Body of pancreas (tissue), 4 donors: ENCODE measurements around the gene GRK1. TPM values are rescaled to one million over a fixed set of nuclear protein-coding genes. Genes with fewer than 3 reads are reported as not detected.

Experiments used
- ATAC-seq: fragments of 150-250 bp; one replicate; pipeline ENCODE4 v1.9.1; 2016
- DNase-seq, 4 donors: peaks; one replicate each; pipeline ENCODE4 v3.0.0-alpha.2; 2019
- H3K27ac ChIP-seq, 4 donors: fragments of 200-600 bp; sonication (generic); 1 replicate in 3 of 4; 2 replicates in 1 of 4; pipeline versions ENCODE4 v1.5.1 to v1.6.1; 2016 to 2019; ENCODE audit warnings: mild to moderate bottlenecking in 1 of 4, mixed read lengths in 1 of 4, moderate library complexity in 1 of 4
- H3K27me3 ChIP-seq, 2 donors: fragments of 200-600 bp; sonication (generic); one replicate each; pipeline ENCODE4 v1.6.0; 2016; ENCODE audit warnings: mild to moderate bottlenecking in 1 of 2
- H3K36me3 ChIP-seq, 2 donors: fragments of 200-600 bp; sonication (generic); replicated peaks in 1 of 2; 2 replicates each; pipeline ENCODE4 v1.5.1; 2016; ENCODE audit warnings: low read depth in 2 of 2; ENCODE audit not compliant: insufficient read depth in 1 of 2
- H3K4me1 ChIP-seq: fragments of 200-600 bp; sonication (generic); one replicate; pipeline ENCODE4 v1.6.0; 2016
- H3K4me3 ChIP-seq, 2 donors: fragments of 200-600 bp; sonication (generic); 1 replicate in 1 of 2; 2 replicates in 1 of 2; pipeline ENCODE4 v1.5.1; 2016 to 2019
- H3K9me3 ChIP-seq, 3 donors: fragments of 200-600 bp; sonication (generic); 1 replicate in 2 of 3; 2 replicates in 1 of 3; pipeline ENCODE4 v1.5.1; 2016
- POLR2A ChIP-seq, 3 donors: fragments of 450-650 bp; IDR thresholded peaks; one replicate each; pipeline ENCODE4 v1.6.1; 2016; ENCODE audit warnings: antibody characterized with exemption in 3 of 3, mild to moderate bottlenecking in 2 of 3
- WGBS, 2 donors: methylation state at CpG; one replicate each; pipeline ENCODE4 v1.1.5; 2017; 5-methylcytosine and 5-hydroxymethylcytosine counted together
- intact Hi-C: fragments of 100-400 bp; cut with DNase I; formaldehyde crosslinking; loops from one replicate; pipeline ENCODE4 v1.15.1; 2023
- total RNA-seq, 2 donors: library from RNA; depleted of rRNA; stranded (reverse); fragments of >200 nt; gene quantifications; one replicate each; pipeline ENCODE4 v1.1.0, GENCODE V29; 2016
- TF ChIP-seq, protein P1 (sequence below), 7 experiments: fragments of 450-650 bp in 4 of 7; fragments of 200-600 bp in 3 of 7; sonication (generic) in 3 of 7; IDR thresholded peaks; one replicate each; pipeline ENCODE4 v1.5.1; 2016 to 2019; ENCODE audit warnings: antibody characterized with exemption in 7 of 7

GRK1 gene
- total RNA-seq, 2 donors from 2014 or later: not detected

GRCh38 chr13:113774177-113775107 lies 107.4 kb downstream of the GRK1 start:
- WGBS, 2 donors: 53 to 67% methylated on average over 9 of the region's 9 CpGs
- Histone ChIP-seq H3K27ac (no peak overlapping the region), H3K4me3 (no peak overlapping the region), H3K9me3 (peaks cover 0 to 4% (median 0%) of the 10 kb centered on the region in 3 donors), H3K4me1 (no peaks in the 10 kb centered on the region), H3K36me3 (no peaks in the 10 kb centered on the region), H3K27me3 (no peaks in the 10 kb centered on the region)
- intact Hi-C loops: no loop called here
- TF ChIP-seq POLR2A (IDR thresholded peaks at IDR 0.05): no peak
- TF ChIP-seq, protein P1, sequence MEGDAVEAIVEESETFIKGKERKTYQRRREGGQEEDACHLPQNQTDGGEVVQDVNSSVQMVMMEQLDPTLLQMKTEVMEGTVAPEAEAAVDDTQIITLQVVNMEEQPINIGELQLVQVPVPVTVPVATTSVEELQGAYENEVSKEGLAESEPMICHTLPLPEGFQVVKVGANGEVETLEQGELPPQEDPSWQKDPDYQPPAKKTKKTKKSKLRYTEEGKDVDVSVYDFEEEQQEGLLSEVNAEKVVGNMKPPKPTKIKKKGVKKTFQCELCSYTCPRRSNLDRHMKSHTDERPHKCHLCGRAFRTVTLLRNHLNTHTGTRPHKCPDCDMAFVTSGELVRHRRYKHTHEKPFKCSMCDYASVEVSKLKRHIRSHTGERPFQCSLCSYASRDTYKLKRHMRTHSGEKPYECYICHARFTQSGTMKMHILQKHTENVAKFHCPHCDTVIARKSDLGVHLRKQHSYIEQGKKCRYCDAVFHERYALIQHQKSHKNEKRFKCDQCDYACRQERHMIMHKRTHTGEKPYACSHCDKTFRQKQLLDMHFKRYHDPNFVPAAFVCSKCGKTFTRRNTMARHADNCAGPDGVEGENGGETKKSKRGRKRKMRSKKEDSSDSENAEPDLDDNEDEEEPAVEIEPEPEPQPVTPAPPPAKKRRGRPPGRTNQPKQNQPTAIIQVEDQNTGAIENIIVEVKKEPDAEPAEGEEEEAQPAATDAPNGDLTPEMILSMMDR (IDR thresholded peaks at IDR 0.05): no peak
- no peak for DNase-seq
- ATAC-seq: peak; percentile 53

DNA sequence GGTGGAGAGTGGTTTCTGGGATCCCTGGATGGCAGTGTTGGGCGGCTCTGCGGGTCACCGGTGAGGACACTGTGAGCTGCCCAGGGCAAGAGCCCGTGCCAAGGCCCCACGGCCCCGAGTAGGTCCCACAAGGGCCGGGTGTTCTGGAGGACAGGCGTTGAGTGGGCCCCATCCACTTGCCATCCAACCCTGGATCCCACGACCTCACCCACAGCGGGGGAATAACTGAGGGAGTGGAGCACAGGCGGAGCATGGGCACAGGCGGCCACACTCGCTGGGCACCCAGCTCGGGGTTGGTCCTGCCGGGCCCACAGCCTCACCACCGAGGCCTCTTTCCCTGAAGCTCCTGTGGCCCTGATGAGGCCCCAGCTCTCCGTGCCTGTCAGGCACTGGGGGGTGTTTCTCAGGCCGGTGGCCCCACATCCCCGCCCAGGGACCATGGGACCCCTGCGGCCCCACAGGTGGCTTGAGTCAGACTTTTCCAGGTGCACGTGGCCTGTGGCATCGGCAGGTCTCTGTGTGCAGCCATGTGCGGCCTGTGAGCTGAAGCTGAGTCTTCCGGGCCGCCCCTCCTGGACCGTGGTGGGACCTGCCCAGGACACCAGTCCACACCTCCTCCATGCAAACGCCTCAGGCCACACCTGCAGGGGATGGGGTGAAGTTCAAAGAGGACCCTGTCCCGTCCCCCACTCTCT lies 108.6 kb downstream of the GRK1 start:
- no peak for DNase-seq

DNA sequence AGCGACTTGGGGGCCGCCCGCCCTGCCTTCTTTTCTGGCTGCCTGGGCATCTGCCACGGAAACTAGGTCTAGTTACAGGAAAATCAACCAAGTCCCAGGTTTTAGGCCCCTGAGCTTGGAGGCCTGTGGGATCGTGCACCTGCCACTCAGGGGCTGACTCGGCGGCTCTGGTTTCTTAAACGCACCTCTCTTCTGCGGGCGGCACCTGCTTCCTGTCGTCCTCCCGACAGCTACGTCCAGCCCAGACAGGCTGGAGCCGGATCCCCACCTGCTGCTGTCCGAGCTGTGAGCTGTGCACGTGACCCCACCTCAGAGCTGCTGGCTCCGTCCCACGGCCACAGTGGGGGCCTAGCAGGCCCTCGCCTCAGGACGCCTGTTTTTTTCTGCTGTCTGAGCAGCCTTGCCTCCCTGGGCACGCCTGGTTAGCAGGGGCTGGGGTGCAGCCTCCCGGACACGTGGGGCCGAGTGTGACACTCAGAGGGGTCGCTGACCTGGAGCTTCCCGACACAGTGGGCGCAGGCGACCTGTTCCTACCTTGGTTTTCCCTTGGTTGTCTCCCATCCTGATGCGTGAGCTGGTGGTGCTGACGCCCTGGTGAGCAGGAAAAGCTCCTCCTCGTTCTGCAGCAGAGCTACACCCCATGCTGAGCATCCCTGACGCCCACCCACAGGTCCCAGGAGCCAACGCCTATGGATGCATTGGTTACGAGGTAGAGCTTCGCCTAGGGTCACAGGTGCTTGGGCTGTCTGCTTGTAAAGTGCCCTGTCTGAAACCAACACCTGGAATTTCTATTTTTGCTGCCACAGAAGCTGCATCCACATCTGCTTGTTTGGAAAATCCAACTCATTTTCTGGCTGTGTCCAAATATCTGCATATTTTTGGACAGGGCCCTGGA lies 109.5 kb downstream of the GRK1 start:
- H3K27ac ChIP-seq: no peak overlapping the region
- intact Hi-C loops: no loop called here
- no peaks in the 10 kb centered on the region for H3K27me3 ChIP-seq
- peaks cover 0 to 4% (median 0%) of the 10 kb centered on the region in 3 donors for H3K9me3 ChIP-seq
- DNase-seq: no peak
- H3K4me3 ChIP-seq: no peak overlapping the region
- TF ChIP-seq, protein P1 (IDR thresholded peaks at IDR 0.05): no peak
- no peak for TF ChIP-seq POLR2A (IDR thresholded peaks at IDR 0.05)
- H3K36me3 ChIP-seq: no peaks in the 10 kb centered on the region
- no peak for ATAC-seq
- WGBS, 2 donors: 45 to 62% methylated on average over 23 to 34 of the region's 35 CpGs
- H3K4me1 ChIP-seq: no peaks in the 10 kb centered on the region

More for the DNA sequence above, 108.6 kb downstream of the GRK1 start:
- WGBS, 2 donors: 74% methylated on average over 27 of the region's 28 CpGs; no CpG with 5 or more reads in 1 of the 2 donors
- intact Hi-C loops: no loop called here
- Histone ChIP-seq H3K27ac (no peak overlapping the region), H3K9me3 (peaks cover 0 to 4% (median 0%) of the 10 kb centered on the region in 3 donors), H3K4me3 (no peak overlapping the region), H3K27me3 (no peaks in the 10 kb centered on the region), H3K4me1 (no peaks in the 10 kb centered on the region), H3K36me3 (no peaks in the 10 kb centered on the region)
- no peak for ATAC-seq
- no peak for TF ChIP-seq POLR2A (IDR thresholded peaks at IDR 0.05)
- TF ChIP-seq, protein P1 (IDR thresholded peaks at IDR 0.05): no peak

DNA sequence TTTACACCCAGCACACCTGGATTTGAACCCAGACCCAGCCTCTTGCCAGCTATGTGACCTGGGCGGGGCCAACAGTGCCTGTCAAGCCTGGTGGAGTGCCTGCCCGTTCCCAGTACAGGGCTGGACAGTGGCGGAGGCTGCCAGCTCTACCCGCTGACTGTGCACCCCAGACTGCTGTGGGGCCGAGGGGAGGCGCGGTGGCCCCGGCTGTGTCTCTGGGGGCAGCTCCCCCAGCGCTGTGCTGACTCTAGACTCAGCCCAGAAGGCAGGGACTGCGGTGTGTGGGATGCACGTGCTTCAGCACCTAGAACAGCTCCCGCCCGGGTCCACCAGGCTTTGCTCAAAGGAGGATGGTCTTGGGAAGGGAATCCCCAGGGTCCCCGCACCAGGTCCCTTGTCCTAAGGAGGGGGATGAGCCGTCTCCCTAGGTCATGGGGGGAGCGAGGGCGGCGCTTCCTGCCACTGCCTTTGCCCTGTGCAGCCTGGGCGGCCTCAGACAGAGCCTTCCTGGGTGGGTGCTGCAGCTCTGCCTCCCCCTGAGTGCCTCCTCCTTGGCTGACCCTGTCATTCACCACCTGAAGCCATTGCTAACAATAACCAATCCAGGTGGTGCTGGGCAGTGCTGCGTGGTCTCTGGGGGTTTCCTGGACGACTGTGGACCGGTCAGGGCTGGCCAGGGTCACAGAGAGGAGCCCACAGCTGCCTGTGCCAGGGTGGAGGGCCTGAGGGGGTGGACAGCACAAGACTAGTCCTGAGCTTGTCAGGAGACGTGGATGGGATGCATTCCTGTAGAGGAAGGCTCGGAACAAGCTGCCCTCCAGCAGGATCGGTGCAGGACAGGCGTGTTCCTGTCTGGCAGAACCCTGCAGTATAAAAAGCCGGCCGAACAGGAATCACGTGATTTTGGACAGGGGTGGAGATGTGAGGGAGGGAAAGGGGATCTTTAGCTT lies 110.6 kb downstream of the GRK1 start:
- TF ChIP-seq POLR2A (IDR thresholded peaks at IDR 0.05): no peak
- TF ChIP-seq, protein P1 (IDR thresholded peaks at IDR 0.05): no peak
- 36 to 67% methylated on average over 13 to 27 of the region's 29 CpGs for WGBS, 2 donors
- H3K27me3 ChIP-seq: no peaks in the 10 kb centered on the region
- H3K27ac ChIP-seq: no peak overlapping the region
- ATAC-seq (peak; percentile 18), DNase-seq (no peak)
- intact Hi-C loops: no loop called here
- H3K4me1 ChIP-seq: no peaks in the 10 kb centered on the region
- no peaks in the 10 kb centered on the region for H3K9me3 ChIP-seq
- H3K36me3 ChIP-seq: no peaks in the 10 kb centered on the region
- no peak overlapping the region for H3K4me3 ChIP-seq
